Measurements from ENCODE around the gene SIGLECL1. TPM values are rescaled to one million over a fixed set of nuclear protein-coding genes. Genes with fewer than 3 reads are reported as not detected.

Gene SIGLECL1
- polyA plus RNA-seq, 1 donor from 2014 or later, result not detected

DNA sequence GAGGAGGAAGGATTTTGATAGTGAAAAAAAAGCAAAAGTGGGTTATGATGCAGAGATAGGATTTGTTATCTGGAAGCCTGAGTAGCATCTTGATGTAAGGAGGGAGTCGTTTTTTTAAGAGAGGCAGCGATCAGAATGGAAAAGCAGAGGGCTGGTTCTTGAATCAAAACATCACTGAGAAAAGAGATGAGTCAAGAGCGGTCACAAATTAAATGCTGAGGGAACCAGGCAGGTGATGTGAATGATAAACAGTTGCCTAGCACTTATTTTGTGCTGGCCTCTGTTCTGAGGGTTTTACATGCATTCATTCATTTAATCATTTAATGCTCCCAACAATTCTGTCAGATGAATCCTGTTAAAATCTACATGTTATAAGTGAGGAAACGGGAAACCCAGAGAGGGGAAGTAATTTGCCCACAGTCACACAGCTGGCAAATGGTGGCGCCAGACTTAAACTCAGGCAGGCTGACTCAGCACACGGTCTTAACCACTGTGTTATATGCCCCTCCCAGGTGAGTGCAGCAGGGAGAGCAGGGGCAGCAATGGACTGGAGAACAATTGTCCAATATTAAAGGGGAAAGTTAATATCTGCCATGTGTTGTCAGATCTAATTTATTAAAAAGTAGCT is 21.4 kb downstream of the SIGLECL1 start:
- Histone ChIP-seq H4K20me1 (ENCODE audit: insufficient read depth) (no peaks in the 10 kb centered on the region), H3K9ac (ENCODE audit: low read length) (no peak overlapping the region), H3K27me3 (ENCODE audit: insufficient read depth, low read depth, low read length) (no peaks in the 10 kb centered on the region), H3K4me2 (ENCODE audit: low read length) (no peak overlapping the region), H3K36me3 (ENCODE audit: insufficient read depth, low read length) (no peaks in the 10 kb centered on the region), H2AFZ (ENCODE audit: low read depth, low read length) (no peak overlapping the region), H3K4me3 (ENCODE audit: low read length) (no peak overlapping the region), H3K79me2 (replicated peaks; ENCODE audit: insufficient read depth, low read length) (no peaks in the 10 kb centered on the region), H3K9me2 (ENCODE audit: insufficient read depth, low read length) (no peaks in the 10 kb centered on the region), H3F3A (ENCODE audit: insufficient read depth, low read length, poor library complexity, severe bottlenecking) (no peaks in the 10 kb centered on the region), H3K9me3 (ENCODE audit: low read length) (no peaks in the 10 kb centered on the region), H3K27ac (ENCODE audit: low read length) (no peak overlapping the region)
- no peak for TF ChIP-seq TAF1 (IDR thresholded peaks at IDR 0.05; ENCODE audit: low read depth)
- TF ChIP-seq SMC3 (conservative IDR thresholded peaks at IDR 0.05; ENCODE audit: poor library complexity), result no peak
- no peak for TF ChIP-seq RAD21 (conservative IDR thresholded peaks at IDR 0.05)
- TF ChIP-seq EZH2 (IDR thresholded peaks at IDR 0.05; ENCODE audit: borderline replicate concordance, insufficient read depth, low read length, poor library complexity, severe bottlenecking), result no peak
- TF ChIP-seq, protein P1, sequence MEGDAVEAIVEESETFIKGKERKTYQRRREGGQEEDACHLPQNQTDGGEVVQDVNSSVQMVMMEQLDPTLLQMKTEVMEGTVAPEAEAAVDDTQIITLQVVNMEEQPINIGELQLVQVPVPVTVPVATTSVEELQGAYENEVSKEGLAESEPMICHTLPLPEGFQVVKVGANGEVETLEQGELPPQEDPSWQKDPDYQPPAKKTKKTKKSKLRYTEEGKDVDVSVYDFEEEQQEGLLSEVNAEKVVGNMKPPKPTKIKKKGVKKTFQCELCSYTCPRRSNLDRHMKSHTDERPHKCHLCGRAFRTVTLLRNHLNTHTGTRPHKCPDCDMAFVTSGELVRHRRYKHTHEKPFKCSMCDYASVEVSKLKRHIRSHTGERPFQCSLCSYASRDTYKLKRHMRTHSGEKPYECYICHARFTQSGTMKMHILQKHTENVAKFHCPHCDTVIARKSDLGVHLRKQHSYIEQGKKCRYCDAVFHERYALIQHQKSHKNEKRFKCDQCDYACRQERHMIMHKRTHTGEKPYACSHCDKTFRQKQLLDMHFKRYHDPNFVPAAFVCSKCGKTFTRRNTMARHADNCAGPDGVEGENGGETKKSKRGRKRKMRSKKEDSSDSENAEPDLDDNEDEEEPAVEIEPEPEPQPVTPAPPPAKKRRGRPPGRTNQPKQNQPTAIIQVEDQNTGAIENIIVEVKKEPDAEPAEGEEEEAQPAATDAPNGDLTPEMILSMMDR (IDR thresholded peaks at IDR 0.05; ENCODE audit: poor library complexity, severe bottlenecking), result no peak
- TF ChIP-seq, protein P2, sequence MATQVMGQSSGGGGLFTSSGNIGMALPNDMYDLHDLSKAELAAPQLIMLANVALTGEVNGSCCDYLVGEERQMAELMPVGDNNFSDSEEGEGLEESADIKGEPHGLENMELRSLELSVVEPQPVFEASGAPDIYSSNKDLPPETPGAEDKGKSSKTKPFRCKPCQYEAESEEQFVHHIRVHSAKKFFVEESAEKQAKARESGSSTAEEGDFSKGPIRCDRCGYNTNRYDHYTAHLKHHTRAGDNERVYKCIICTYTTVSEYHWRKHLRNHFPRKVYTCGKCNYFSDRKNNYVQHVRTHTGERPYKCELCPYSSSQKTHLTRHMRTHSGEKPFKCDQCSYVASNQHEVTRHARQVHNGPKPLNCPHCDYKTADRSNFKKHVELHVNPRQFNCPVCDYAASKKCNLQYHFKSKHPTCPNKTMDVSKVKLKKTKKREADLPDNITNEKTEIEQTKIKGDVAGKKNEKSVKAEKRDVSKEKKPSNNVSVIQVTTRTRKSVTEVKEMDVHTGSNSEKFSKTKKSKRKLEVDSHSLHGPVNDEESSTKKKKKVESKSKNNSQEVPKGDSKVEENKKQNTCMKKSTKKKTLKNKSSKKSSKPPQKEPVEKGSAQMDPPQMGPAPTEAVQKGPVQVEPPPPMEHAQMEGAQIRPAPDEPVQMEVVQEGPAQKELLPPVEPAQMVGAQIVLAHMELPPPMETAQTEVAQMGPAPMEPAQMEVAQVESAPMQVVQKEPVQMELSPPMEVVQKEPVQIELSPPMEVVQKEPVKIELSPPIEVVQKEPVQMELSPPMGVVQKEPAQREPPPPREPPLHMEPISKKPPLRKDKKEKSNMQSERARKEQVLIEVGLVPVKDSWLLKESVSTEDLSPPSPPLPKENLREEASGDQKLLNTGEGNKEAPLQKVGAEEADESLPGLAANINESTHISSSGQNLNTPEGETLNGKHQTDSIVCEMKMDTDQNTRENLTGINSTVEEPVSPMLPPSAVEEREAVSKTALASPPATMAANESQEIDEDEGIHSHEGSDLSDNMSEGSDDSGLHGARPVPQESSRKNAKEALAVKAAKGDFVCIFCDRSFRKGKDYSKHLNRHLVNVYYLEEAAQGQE (IDR thresholded peaks at IDR 0.05; ENCODE audit: borderline replicate concordance), result no peak
- TF ChIP-seq MXI1 (conservative IDR thresholded peaks at IDR 0.05; ENCODE audit: poor library complexity, severe bottlenecking), result no peak
- no peak for TF ChIP-seq EP300 (conservative IDR thresholded peaks at IDR 0.05; ENCODE audit: poor library complexity, severe bottlenecking)
- no peak for TF ChIP-seq POLR2AphosphoS5 (IDR thresholded peaks at IDR 0.05)

DNA sequence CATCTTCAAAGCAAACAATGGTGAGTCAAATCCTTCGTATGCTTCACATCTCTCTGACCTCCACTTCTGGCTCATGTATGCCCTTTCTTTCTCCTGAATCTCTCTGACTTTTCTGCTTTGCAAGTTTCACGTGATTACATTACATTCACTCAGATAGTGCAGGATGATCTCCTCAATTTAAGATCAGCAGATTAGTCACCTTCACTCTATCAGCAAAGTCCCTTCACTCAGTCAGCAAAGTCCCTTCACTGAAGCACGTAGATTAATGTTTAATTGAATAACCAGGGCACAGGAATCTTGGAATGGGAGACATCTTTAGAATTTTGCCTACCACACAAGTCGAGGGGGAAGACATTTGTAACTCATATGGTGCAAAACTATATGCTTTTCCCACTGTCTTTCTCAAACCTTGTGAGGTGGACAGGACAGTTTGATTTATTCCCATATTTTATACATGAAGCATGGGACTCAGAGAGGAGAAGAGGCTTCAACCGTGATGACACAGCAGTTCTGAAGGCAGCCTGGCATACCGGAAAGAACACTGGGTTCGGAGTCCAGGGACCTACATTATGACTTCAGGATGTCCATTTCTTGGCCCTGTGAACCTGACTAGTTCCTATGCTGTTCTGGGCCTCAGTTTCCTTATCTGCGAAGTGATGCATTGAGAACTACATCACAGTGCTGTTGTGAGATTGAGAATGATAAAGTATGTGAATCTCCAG is 23.3 kb downstream of the SIGLECL1 start:
- no peak overlapping the region for H3K27ac ChIP-seq (ENCODE audit: low read length)
- no peaks in the 10 kb centered on the region for H3K79me2 ChIP-seq (replicated peaks; ENCODE audit: insufficient read depth, low read length)
- no peak overlapping the region for H3K9ac ChIP-seq (ENCODE audit: low read length)
- TF ChIP-seq EZH2 (IDR thresholded peaks at IDR 0.05; ENCODE audit: borderline replicate concordance, insufficient read depth, low read length, poor library complexity, severe bottlenecking) (no peak), POLR2AphosphoS5 (IDR thresholded peaks at IDR 0.05) (no peak), TAF1 (IDR thresholded peaks at IDR 0.05; ENCODE audit: low read depth) (no peak), SMC3 (conservative IDR thresholded peaks at IDR 0.05; ENCODE audit: poor library complexity) (no peak), MXI1 (conservative IDR thresholded peaks at IDR 0.05; ENCODE audit: poor library complexity, severe bottlenecking) (no peak)
- TF ChIP-seq, protein P1 (IDR thresholded peaks at IDR 0.05; ENCODE audit: poor library complexity, severe bottlenecking), result no peak
- H3F3A ChIP-seq (ENCODE audit: insufficient read depth, low read length, poor library complexity, severe bottlenecking), result no peaks in the 10 kb centered on the region
- H3K36me3 ChIP-seq (ENCODE audit: insufficient read depth, low read length), result no peaks in the 10 kb centered on the region
- H3K9me2 ChIP-seq (ENCODE audit: insufficient read depth, low read length), result no peaks in the 10 kb centered on the region
- H3K9me3 ChIP-seq (ENCODE audit: low read length), result no peaks in the 10 kb centered on the region
- H4K20me1 ChIP-seq (ENCODE audit: insufficient read depth), result no peaks in the 10 kb centered on the region
- no peak overlapping the region for H2AFZ ChIP-seq (ENCODE audit: low read depth, low read length)
- no peak overlapping the region for H3K4me3 ChIP-seq (ENCODE audit: low read length)
- no peak overlapping the region for H3K4me2 ChIP-seq (ENCODE audit: low read length)
- H3K27me3 ChIP-seq (ENCODE audit: insufficient read depth, low read depth, low read length), result no peaks in the 10 kb centered on the region

Data from neural cell (in vitro differentiated cells).